ENCODE results near the gene CRIP1.

Gene CRIP1

GRCh38 chr14:105533811-105534498 lies 47.3 kb downstream of the CRIP1 start:
- DNase-seq (ENCODE audit: low read depth), result no peak

GRCh38 chr14:105534586-105534985 lies 47.9 kb downstream of the CRIP1 start:
- DNase-seq (ENCODE audit: low read depth), result no peak

GRCh38 chr14:105536051-105536450 lies 49.4 kb downstream of the CRIP1 start:
- DNase-seq (ENCODE audit: low read depth), result no peak

GRCh38 chr14:105536691-105537579 lies 50.2 kb downstream of the CRIP1 start:
- DNase-seq (ENCODE audit: low read depth), result no peak

- no peak for DNase-seq (ENCODE audit: low read depth)
These were observed 51.1 kb downstream of the CRIP1 start for GRCh38 chr14:105537580-105538474.
